GM12865 (cell line): ENCODE measurements around the gene EPHB3.

ENCODE experiments used
- DNase-seq: peaks from one replicate; pipeline ENCODE4 v3.0.0; 2010; ENCODE audit warnings: low read depth
- H3K4me3 ChIP-seq: 2 replicates; pipeline ENCODE4 v1.5.1; 2011; ENCODE audit warnings: mild to moderate bottlenecking, low read depth, low read length, control low read depth
- CTCF ChIP-seq: IDR thresholded peaks from 2 replicates; pipeline ENCODE4 v1.5.1; 2011; ENCODE audit warnings: low read length, control low read depth, low read depth, inconsistent platforms; ENCODE audit not compliant: insufficient read depth; ENCODE audit errors: missing control alignments

Gene EPHB3

GRCh38 chr3:184568924-184569829 lies 7.6 kb downstream of the EPHB3 start:
- DNase-seq: no peak
- TF ChIP-seq CTCF: no peak
- H3K4me3 ChIP-seq: no peak overlapping the region

- H3K4me3 ChIP-seq: no peak overlapping the region
Measured at GRCh38 chr3:184570035-184570434, 8.4 kb downstream of the EPHB3 start.

GRCh38 chr3:184570489-184570888 lies 8.9 kb downstream of the EPHB3 start:
- DNase-seq: no peak
- H3K4me3 ChIP-seq: no peak overlapping the region
- no peak for TF ChIP-seq CTCF

More at GRCh38 chr3:184570035-184570434, 8.4 kb downstream of the EPHB3 start:
- TF ChIP-seq CTCF: no peak
- no peak for DNase-seq

- no peak overlapping the region for H3K4me3 ChIP-seq
- no peak for DNase-seq
- no peak for TF ChIP-seq CTCF
Measured at GRCh38 chr3:184571750-184572377, 10.3 kb downstream of the EPHB3 start.

GRCh38 chr3:184572633-184573270 lies 11.2 kb downstream of the EPHB3 start:
- DNase-seq: no peak
- no peak for TF ChIP-seq CTCF
- no peak overlapping the region for H3K4me3 ChIP-seq

- H3K4me3 ChIP-seq: no peak overlapping the region
- no peak for DNase-seq
- no peak for TF ChIP-seq CTCF
Measured at GRCh38 chr3:184574515-184575417, 13.2 kb downstream of the EPHB3 start.
